Retina (tissue), 1 donor: ENCODE measurements around the gene PLS1.
"Not testable (repeated sequence)": the region's sequence is repeated elsewhere in the genome, so short reads cannot be mapped to it uniquely, and the experiment has no call there.

Source experiments
- DNase-seq: peaks from one replicate; pipeline ENCODE4 v3.0.0-alpha.2; 2016

The PLS1 gene

GRCh38 chr3:142595951-142596725, at the start of gene PLS1:
TSS of gene PLS1 (plus strand) at chr3:142596393. CDS start at chr3:142664238, 67,845 bp downstream.
- peak; percentile 97 for DNase-seq

- DNase-seq: no peak
Observed at GRCh38 chr3:142549986-142550385, 46.2 kb upstream of the PLS1 start.

GRCh38 chr3:142552579-142552978, 43.6 kb upstream of the PLS1 start:
- not testable (repeated sequence) for DNase-seq

- no peak for DNase-seq
Observed at GRCh38 chr3:142553741-142554140, 42.5 kb upstream of the PLS1 start.

GRCh38 chr3:142560118-142560517, 36.1 kb upstream of the PLS1 start:
- DNase-seq: no peak

GRCh38 chr3:142563496-142563997, 32.6 kb upstream of the PLS1 start:
- DNase-seq: no peak

- DNase-seq: no peak
Observed at GRCh38 chr3:142566096-142566495, 30.1 kb upstream of the PLS1 start.

GRCh38 chr3:142568393-142569017, 27.7 kb upstream of the PLS1 start:
- DNase-seq: no peak

GRCh38 chr3:142569422-142569821, 26.8 kb upstream of the PLS1 start:
- not testable (repeated sequence) for DNase-seq

- not testable (repeated sequence) for DNase-seq
Observed at GRCh38 chr3:142574223-142574622, 22.0 kb upstream of the PLS1 start.

- DNase-seq: no peak
Observed at GRCh38 chr3:142574665-142575064, 21.5 kb upstream of the PLS1 start.

GRCh38 chr3:142576792-142577191, 19.4 kb upstream of the PLS1 start:
- DNase-seq: no peak

GRCh38 chr3:142577696-142578328, 18.4 kb upstream of the PLS1 start:
- DNase-seq: no peak

GRCh38 chr3:142578329-142579223, 17.6 kb upstream of the PLS1 start, which contains the start of gene ATR:
TSS of gene ATR (minus strand) at chr3:142578733. CDS start at chr3:142578704, 29 bp downstream.
- peak; percentile 96 for DNase-seq

GRCh38 chr3:142580061-142580423, 16.2 kb upstream of the PLS1 start:
- no peak for DNase-seq

GRCh38 chr3:142581070-142581469, 15.1 kb upstream of the PLS1 start:
- DNase-seq: not testable (repeated sequence)

- DNase-seq: peak; percentile 33
Observed at GRCh38 chr3:142586803-142587406, 9.3 kb upstream of the PLS1 start.

- DNase-seq: no peak
Observed at GRCh38 chr3:142588703-142589102, 7.5 kb upstream of the PLS1 start.

- not testable (repeated sequence) for DNase-seq
Observed at GRCh38 chr3:142592268-142592667, 3.9 kb upstream of the PLS1 start.

- DNase-seq: no peak
Observed at GRCh38 chr3:142595141-142595540, 1.1 kb upstream of the PLS1 start.

GRCh38 chr3:142595581-142595950, 627 bp upstream of the PLS1 start:
- no peak for DNase-seq

GRCh38 chr3:142596726-142597088, 514 bp downstream of the PLS1 start:
- no peak for DNase-seq
